Glutamatergic neuron (in vitro differentiated cells): ENCODE data around the gene USP3. TPM values are rescaled to one million over a fixed set of nuclear protein-coding genes. Genes with fewer than 3 reads are reported as not detected.

Experiments
- DNase-seq: peaks from one replicate; pipeline ENCODE4 v3.0.0; 2022
- H3K27ac Mint-ChIP-seq: one replicate; pipeline ENCODE4 v1.8.0; 2020; ENCODE audit warnings: mild to moderate bottlenecking, mixed read lengths, inconsistent platforms; ENCODE audit not compliant: unreplicated experiment
- H3K27me3 Mint-ChIP-seq: one replicate; pipeline ENCODE4 v1.8.0; 2020; ENCODE audit warnings: mild to moderate bottlenecking, moderate library complexity, mixed read lengths, inconsistent platforms; ENCODE audit not compliant: unreplicated experiment
- H3K36me3 Mint-ChIP-seq: one replicate; pipeline ENCODE4 v1.8.0; 2020; ENCODE audit warnings: mild to moderate bottlenecking, mixed read lengths, inconsistent platforms; ENCODE audit not compliant: unreplicated experiment
- H3K4me1 Mint-ChIP-seq: one replicate; pipeline ENCODE4 v1.8.0; 2020; ENCODE audit warnings: mild to moderate bottlenecking, low read depth, mixed read lengths, inconsistent platforms; ENCODE audit not compliant: unreplicated experiment
- H3K4me3 Mint-ChIP-seq: one replicate; pipeline ENCODE4 v1.8.0; 2020; ENCODE audit warnings: mild to moderate bottlenecking, mixed read lengths, inconsistent platforms; ENCODE audit not compliant: unreplicated experiment
- H3K9me3 Mint-ChIP-seq: one replicate; pipeline ENCODE4 v1.8.0; 2020; ENCODE audit warnings: mild to moderate bottlenecking, moderate library complexity, mixed read lengths, inconsistent platforms; ENCODE audit not compliant: unreplicated experiment
- total RNA-seq: library from RNA; stranded (reverse); fragmentation: NEBNext Ultra II Directional; extraction: Animal tissue kit (Norgen Biotek cat#: 25700); gene quantifications from one replicate; pipeline ENCODE4 v1.2.1, GENCODE V29; 2021; ENCODE audit not compliant: unreplicated experiment
- TF ChIP-seq, protein P1 (sequence below): fragments of 200-600 bp; sonication (generic); IDR thresholded peaks from one replicate; pipeline ENCODE4 v1.5.0; 2021; ENCODE audit not compliant: partially characterized antibody, unreplicated experiment

Gene USP3
- total RNA-seq, 1 donor from 2014 or later, result 50.9 TPM

DNA sequence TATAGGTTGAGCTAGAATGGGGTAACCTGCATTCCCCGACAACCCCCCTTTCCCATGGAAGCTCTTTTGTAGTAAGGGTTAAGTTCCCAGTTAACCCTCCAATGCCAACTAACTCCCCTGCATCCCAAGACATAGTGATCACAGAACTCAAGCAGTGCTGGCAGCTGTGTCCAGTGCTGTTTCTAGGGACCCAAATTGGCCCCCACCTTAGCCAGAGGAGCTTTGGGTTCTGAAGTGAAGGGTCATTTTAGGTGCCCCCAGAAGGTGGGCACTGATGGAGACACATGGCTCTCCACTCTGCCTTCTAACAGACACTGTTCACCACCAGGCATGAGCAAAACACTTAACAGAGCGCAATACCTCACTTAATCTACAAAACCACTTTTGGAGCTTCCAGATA, 99.9 kb downstream of the USP3 start:
- H3K36me3 Mint-ChIP-seq, result peaks cover 4% of the 10 kb centered on the region
- DNase-seq, result no peak
- H3K9me3 Mint-ChIP-seq, result peaks cover 10% of the 10 kb centered on the region
- TF ChIP-seq, protein P1, sequence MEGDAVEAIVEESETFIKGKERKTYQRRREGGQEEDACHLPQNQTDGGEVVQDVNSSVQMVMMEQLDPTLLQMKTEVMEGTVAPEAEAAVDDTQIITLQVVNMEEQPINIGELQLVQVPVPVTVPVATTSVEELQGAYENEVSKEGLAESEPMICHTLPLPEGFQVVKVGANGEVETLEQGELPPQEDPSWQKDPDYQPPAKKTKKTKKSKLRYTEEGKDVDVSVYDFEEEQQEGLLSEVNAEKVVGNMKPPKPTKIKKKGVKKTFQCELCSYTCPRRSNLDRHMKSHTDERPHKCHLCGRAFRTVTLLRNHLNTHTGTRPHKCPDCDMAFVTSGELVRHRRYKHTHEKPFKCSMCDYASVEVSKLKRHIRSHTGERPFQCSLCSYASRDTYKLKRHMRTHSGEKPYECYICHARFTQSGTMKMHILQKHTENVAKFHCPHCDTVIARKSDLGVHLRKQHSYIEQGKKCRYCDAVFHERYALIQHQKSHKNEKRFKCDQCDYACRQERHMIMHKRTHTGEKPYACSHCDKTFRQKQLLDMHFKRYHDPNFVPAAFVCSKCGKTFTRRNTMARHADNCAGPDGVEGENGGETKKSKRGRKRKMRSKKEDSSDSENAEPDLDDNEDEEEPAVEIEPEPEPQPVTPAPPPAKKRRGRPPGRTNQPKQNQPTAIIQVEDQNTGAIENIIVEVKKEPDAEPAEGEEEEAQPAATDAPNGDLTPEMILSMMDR, result no peak
- no peak overlapping the region for H3K27ac Mint-ChIP-seq
- H3K4me1 Mint-ChIP-seq, result peaks cover 9% of the 10 kb centered on the region
- H3K4me3 Mint-ChIP-seq, result no peak overlapping the region
- H3K27me3 Mint-ChIP-seq, result peaks cover 9% of the 10 kb centered on the region

DNA sequence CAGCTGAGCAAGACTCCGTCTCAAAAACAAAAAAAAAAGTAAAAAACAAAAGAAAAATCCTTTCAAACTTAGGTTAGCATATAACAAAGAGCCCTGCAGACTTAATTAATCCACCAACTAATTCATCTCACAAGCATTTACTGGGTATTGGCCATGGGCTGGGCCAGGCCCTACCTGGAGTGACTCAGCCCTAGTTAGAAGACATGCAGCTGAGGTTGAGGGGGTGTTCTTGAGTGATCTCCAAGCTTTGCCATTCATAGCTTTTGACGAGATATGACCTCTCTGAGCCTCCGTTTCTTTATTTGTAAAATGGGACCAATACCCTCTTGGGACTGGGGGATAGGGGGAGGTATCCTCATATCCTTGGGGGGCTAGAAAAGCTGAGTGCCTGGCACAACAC, 100.6 kb downstream of the USP3 start:
- H3K36me3 Mint-ChIP-seq, result peaks cover 4% of the 10 kb centered on the region
- peaks cover 10% of the 10 kb centered on the region for H3K9me3 Mint-ChIP-seq
- H3K27ac Mint-ChIP-seq, result no peak overlapping the region
- TF ChIP-seq, protein P1, result no peak
- peaks cover 7% of the 10 kb centered on the region for H3K27me3 Mint-ChIP-seq
- H3K4me1 Mint-ChIP-seq, result peaks cover 7% of the 10 kb centered on the region
- DNase-seq, result no peak
- H3K4me3 Mint-ChIP-seq, result no peak overlapping the region

DNA sequence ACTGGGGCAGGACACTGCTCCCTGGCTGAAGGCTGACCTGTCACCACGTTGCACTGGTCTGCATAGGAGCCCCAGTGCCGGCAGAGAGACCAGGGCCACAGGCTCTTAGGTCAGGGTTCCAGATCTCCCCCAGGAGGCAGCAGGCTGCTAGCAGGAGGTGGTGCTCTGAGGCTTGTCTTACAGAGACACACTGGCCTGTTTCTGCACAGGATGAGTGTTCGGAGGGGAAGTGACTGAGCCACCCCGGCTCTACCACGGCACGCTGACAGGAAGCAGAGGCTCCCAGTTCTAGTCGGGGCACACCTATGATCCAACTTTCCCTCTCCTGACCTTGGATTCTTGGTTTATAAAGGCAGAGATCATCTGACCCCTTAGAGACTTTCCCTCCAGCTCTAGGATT, 101.4 kb downstream of the USP3 start:
- H3K27me3 Mint-ChIP-seq, result peaks cover 5% of the 10 kb centered on the region
- TF ChIP-seq, protein P1, result no peak
- peaks cover 4% of the 10 kb centered on the region for H3K36me3 Mint-ChIP-seq
- DNase-seq, result no peak
- H3K4me3 Mint-ChIP-seq, result no peak overlapping the region
- H3K4me1 Mint-ChIP-seq, result peaks cover 15% of the 10 kb centered on the region
- no peak overlapping the region for H3K27ac Mint-ChIP-seq
- peaks cover 10% of the 10 kb centered on the region for H3K9me3 Mint-ChIP-seq

DNA sequence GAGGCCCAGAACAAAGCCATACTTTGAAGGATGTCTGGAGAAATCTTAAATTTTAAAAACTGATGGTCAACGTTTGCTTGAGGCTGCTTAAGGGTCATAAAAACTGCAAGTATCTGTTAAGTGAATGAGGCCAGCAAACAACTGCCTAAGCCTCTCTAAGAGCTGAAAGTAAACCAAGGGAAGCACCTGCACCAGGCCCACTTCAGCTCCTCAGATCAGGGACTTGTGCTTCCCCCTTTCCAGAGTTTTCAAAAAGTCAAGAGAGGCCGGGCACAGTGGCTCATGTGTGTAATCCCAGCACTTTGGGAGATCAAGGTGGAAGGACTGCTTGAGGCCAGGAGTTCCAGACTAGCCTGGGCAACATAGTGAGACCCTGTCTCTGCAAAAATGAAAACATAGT, 101.9 kb downstream of the USP3 start:
- peaks cover 4% of the 10 kb centered on the region for H3K36me3 Mint-ChIP-seq
- peaks cover 20% of the 10 kb centered on the region for H3K4me1 Mint-ChIP-seq
- H3K27me3 Mint-ChIP-seq, result peaks cover 4% of the 10 kb centered on the region
- TF ChIP-seq, protein P1, result no peak
- peaks cover 8% of the 10 kb centered on the region for H3K9me3 Mint-ChIP-seq
- H3K27ac Mint-ChIP-seq, result no peak overlapping the region
- DNase-seq, result no peak
- no peak overlapping the region for H3K4me3 Mint-ChIP-seq

DNA sequence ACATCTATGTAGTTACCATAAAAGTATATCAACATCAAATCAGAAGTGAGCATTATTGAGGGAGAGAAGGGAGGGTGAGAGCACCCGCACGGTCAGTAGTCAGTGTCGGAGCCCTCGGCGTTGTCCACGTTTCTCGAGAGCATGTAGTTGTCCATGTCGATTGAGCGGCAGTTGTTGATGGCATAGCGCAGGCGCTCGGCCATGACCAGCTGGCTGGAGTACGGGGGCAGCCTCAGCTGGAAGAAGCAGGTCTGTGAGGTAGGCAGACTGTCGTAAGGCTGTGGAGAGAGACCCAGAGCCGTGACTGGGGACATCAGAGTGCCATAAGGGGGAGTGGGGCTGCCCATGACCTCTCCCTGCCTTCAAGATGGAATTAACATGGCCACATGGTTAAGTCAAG, 104.6 kb downstream of the USP3 start:
- H3K27me3 Mint-ChIP-seq, result peaks cover 2% of the 10 kb centered on the region
- H3K36me3 Mint-ChIP-seq, result peaks cover 5% of the 10 kb centered on the region
- H3K27ac Mint-ChIP-seq, result no peak overlapping the region
- peaks cover 30% of the 10 kb centered on the region for H3K4me1 Mint-ChIP-seq
- peaks cover 1% of the 10 kb centered on the region for H3K9me3 Mint-ChIP-seq
- H3K4me3 Mint-ChIP-seq, result no peak overlapping the region
- TF ChIP-seq, protein P1, result no peak
- no peak for DNase-seq
